Ishikawa (cell line): ENCODE data around the gene CRCP.

Experiments used
- CEBPB ChIP-seq: IDR thresholded peaks from 2 replicates; pipeline ENCODE4 v1.6.1; 2012
- CREB1 ChIP-seq: IDR thresholded peaks from 2 replicates; pipeline ENCODE4 v1.6.1; 2012; ENCODE audit warnings: low read depth
- EGR1 ChIP-seq: IDR thresholded peaks from 2 replicates; pipeline ENCODE4 v1.6.1; 2012
- EP300 ChIP-seq: IDR thresholded peaks from 2 replicates; pipeline ENCODE4 v1.6.1; 2012; ENCODE audit warnings: borderline replicate concordance
- FOXM1 ChIP-seq: IDR thresholded peaks from 2 replicates; pipeline ENCODE4 v1.6.1; 2012; ENCODE audit warnings: low read depth, borderline replicate concordance
- MAX ChIP-seq: IDR thresholded peaks from 2 replicates; pipeline ENCODE4 v1.6.1; 2012
- NFIC ChIP-seq: IDR thresholded peaks from 2 replicates; pipeline ENCODE4 v1.6.1; 2012
- RAD21 ChIP-seq: IDR thresholded peaks from 2 replicates; pipeline ENCODE4 v1.6.1; 2012; ENCODE audit warnings: low read depth
- TAF1 ChIP-seq: IDR thresholded peaks from 2 replicates; pipeline ENCODE4 v1.6.1; 2012; ENCODE audit warnings: low read depth, mild to moderate bottlenecking
- TCF12 ChIP-seq: IDR thresholded peaks from 2 replicates; pipeline ENCODE4 v1.6.1; 2012; ENCODE audit warnings: low read depth
- TEAD4 ChIP-seq: IDR thresholded peaks from 2 replicates; pipeline ENCODE4 v1.6.1; 2012
- USF1 ChIP-seq: IDR thresholded peaks from 2 replicates; pipeline ENCODE4 v1.6.1; 2012
- YY1 ChIP-seq: IDR thresholded peaks from 2 replicates; pipeline ENCODE4 v1.6.1; 2012; ENCODE audit warnings: low read depth
- ZBTB7A ChIP-seq: IDR thresholded peaks from 2 replicates; pipeline ENCODE4 v1.6.1; 2012; ENCODE audit warnings: low read depth
- TF ChIP-seq, protein P1 (sequence below): IDR thresholded peaks from 2 replicates; pipeline ENCODE4 v1.6.1; 2012; ENCODE audit warnings: low read depth, mild to moderate bottlenecking

Gene CRCP

DNA sequence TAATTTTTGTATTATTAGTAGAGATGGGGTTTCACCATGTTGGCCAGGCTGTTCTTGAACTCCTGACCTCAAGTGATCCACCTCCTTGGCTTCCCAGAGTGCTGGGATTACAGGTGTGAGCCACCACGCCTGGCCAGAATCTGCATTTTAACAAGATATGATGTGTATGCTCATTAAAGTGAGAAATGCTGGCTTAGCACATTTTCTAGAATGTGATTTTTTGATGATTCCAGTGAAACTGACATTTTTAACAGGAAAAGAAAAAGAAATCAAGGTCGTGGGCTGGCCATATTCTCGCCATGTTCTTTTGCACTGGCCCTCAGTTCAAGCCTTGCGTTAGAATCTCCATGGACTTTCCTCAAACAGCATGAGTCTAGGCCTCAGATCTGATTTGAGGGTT is 72.3 kb downstream of the CRCP start:
- TF ChIP-seq CEBPB = no peak
- no peak for TF ChIP-seq ZBTB7A
- no peak for TF ChIP-seq TEAD4
- no peak for TF ChIP-seq TCF12
- no peak for TF ChIP-seq EP300
- TF ChIP-seq YY1 = no peak
- no peak for TF ChIP-seq RAD21
- TF ChIP-seq NFIC = no peak
- no peak for TF ChIP-seq EGR1
- TF ChIP-seq, protein P1, sequence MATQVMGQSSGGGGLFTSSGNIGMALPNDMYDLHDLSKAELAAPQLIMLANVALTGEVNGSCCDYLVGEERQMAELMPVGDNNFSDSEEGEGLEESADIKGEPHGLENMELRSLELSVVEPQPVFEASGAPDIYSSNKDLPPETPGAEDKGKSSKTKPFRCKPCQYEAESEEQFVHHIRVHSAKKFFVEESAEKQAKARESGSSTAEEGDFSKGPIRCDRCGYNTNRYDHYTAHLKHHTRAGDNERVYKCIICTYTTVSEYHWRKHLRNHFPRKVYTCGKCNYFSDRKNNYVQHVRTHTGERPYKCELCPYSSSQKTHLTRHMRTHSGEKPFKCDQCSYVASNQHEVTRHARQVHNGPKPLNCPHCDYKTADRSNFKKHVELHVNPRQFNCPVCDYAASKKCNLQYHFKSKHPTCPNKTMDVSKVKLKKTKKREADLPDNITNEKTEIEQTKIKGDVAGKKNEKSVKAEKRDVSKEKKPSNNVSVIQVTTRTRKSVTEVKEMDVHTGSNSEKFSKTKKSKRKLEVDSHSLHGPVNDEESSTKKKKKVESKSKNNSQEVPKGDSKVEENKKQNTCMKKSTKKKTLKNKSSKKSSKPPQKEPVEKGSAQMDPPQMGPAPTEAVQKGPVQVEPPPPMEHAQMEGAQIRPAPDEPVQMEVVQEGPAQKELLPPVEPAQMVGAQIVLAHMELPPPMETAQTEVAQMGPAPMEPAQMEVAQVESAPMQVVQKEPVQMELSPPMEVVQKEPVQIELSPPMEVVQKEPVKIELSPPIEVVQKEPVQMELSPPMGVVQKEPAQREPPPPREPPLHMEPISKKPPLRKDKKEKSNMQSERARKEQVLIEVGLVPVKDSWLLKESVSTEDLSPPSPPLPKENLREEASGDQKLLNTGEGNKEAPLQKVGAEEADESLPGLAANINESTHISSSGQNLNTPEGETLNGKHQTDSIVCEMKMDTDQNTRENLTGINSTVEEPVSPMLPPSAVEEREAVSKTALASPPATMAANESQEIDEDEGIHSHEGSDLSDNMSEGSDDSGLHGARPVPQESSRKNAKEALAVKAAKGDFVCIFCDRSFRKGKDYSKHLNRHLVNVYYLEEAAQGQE = no peak
- TF ChIP-seq MAX = no peak

GRCh38 chr7:66187905-66188304 is 73.3 kb downstream of the CRCP start:
- TF ChIP-seq TEAD4 (no peak), CREB1 (no peak), RAD21 (no peak)

- no peak for TF ChIP-seq TCF12
- TF ChIP-seq ZBTB7A = no peak
- TF ChIP-seq FOXM1 = no peak
- no peak for TF ChIP-seq CEBPB
- no peak for TF ChIP-seq YY1
- TF ChIP-seq CREB1 = no peak
- no peak for TF ChIP-seq USF1
- no peak for TF ChIP-seq NFIC
- no peak for TF ChIP-seq RAD21
- TF ChIP-seq MAX = no peak
- TF ChIP-seq TAF1 = no peak
- no peak for TF ChIP-seq EGR1
- TF ChIP-seq TEAD4 = no peak
- TF ChIP-seq, protein P1 = no peak
- TF ChIP-seq EP300 = no peak
Observed at GRCh38 chr7:66188645-66189044, 74.0 kb downstream of the CRCP start.

GRCh38 chr7:66189695-66190503 is 75.3 kb downstream of the CRCP start:
- TF ChIP-seq CEBPB = no peak
- no peak for TF ChIP-seq CREB1
- TF ChIP-seq TAF1 = no peak
- TF ChIP-seq EGR1 = no peak
- TF ChIP-seq TCF12 = no peak
- TF ChIP-seq TEAD4 = no peak

- TF ChIP-seq NFIC (no peak), TCF12 (no peak), RAD21 (no peak), MAX (no peak), EGR1 (no peak), CEBPB (no peak), TAF1 (no peak), EP300 (no peak), CREB1 (no peak), FOXM1 (no peak), YY1 (no peak)
- TF ChIP-seq, protein P1 = no peak
Observed at GRCh38 chr7:66190504-66190857, 75.8 kb downstream of the CRCP start.
